Endothelial cell of umbilical vein (primary cell): Measurements from ENCODE around the gene MYH15. TPM values are rescaled to one million over a fixed set of nuclear protein-coding genes. Genes with fewer than 3 reads are reported as not detected.

Source experiments
- BruUV-seq: library from RNA; stranded (reverse); fragments of 400-500 nt; replicated peaks from 2 replicates; lab custom pipeline; 2021; lab: Mats Ljungman, UMichigan
- CTCF ChIA-PET: fragments of 300-600, 350-600 bp; sonication (Branson Sonifier 250); formaldehyde crosslinking; loops from one replicate; lab custom pipeline; 2021; ENCODE audit warnings: antibody characterized with exemption, inconsistent platforms; lab: Charles Lee
- POLR2A ChIA-PET: fragments of 300-600, 350-600 bp; sonication (Branson Sonifier 250); formaldehyde crosslinking; loops from one replicate; lab custom pipeline; 2021; ENCODE audit warnings: antibody characterized with exemption, inconsistent platforms; lab: Charles Lee
- DNase-seq: peaks from one replicate; pipeline ENCODE4 v3.0.0-alpha.2; 2011; ENCODE audit warnings: low read depth, low spot score
- FAIRE-seq: peaks from 2 replicates; lab custom pipeline; 2011; peaks lifted over from hg19 to GRCh38; lab: Jason Lieb, UNC
- H2AFZ ChIP-seq: 2 replicates; pipeline ENCODE4 v1.6.0; 2012; ENCODE audit warnings: low read depth, low read length, control low read depth, inconsistent platforms
- H3K27ac ChIP-seq: 2 replicates; pipeline ENCODE4 v1.5.1; 2011; ENCODE audit warnings: low read depth, mild to moderate bottlenecking, control low read depth, low read length, moderate library complexity; ENCODE audit not compliant: insufficient read depth
- H3K27me3 ChIP-seq, 2 experiments: 2 replicates each; pipeline versions ENCODE4 v1.6.0 to v1.6.1; 2011; ENCODE audit warnings: low read length in 2 of 2, mixed read lengths in 1 of 2; ENCODE audit not compliant: control insufficient read depth in 2 of 2, insufficient read depth in 2 of 2
- H3K36me3 ChIP-seq, 2 experiments: 2 replicates in 1 of 2; 3 replicates in 1 of 2; pipeline ENCODE4 v1.5.1; 2011; ENCODE audit warnings: low read length in 2 of 2, mild to moderate bottlenecking in 1 of 2, moderate library complexity in 1 of 2; ENCODE audit not compliant: control insufficient read depth in 2 of 2, insufficient read depth in 2 of 2; ENCODE audit errors: extremely low read depth in 1 of 2
- H3K4me1 ChIP-seq: 3 replicates; pipeline ENCODE4 v1.5.1; 2011; ENCODE audit warnings: mild to moderate bottlenecking, low read length; ENCODE audit not compliant: control insufficient read depth, insufficient read depth; ENCODE audit errors: extremely low read depth
- H3K4me2 ChIP-seq: 2 replicates; pipeline ENCODE4 v1.6.1; 2011; ENCODE audit warnings: low read length, control low read depth, mixed read lengths; ENCODE audit not compliant: insufficient read depth
- H3K4me3 ChIP-seq, 3 experiments: fragments of 200-600 bp in 1 of 3; sonication (generic), shearing (Covaris generic) in 1 of 3; replicated peaks in 1 of 3; 2 replicates each; pipeline ENCODE4 v1.5.1; 2011 to 2016; ENCODE audit warnings: control low read depth in 3 of 3, low read length in 3 of 3, mild to moderate bottlenecking in 2 of 3, inconsistent platforms in 1 of 3, low read depth in 1 of 3, moderate library complexity in 1 of 3; ENCODE audit not compliant: insufficient read depth in 1 of 3
- H3K79me2 ChIP-seq: 2 replicates; pipeline ENCODE4 v1.6.0; 2012; ENCODE audit warnings: low read length, inconsistent platforms; ENCODE audit not compliant: control insufficient read depth, insufficient read depth
- H3K9ac ChIP-seq: replicated peaks from 2 replicates; pipeline ENCODE3; 2011; ENCODE audit warnings: low read length, control low read depth; ENCODE audit not compliant: insufficient read depth; ENCODE audit errors: extremely low read depth
- H3K9me1 ChIP-seq: replicated peaks from 3 replicates; pipeline ENCODE4 v1.6.0; 2011; ENCODE audit warnings: mild to moderate bottlenecking, low read length; ENCODE audit not compliant: control insufficient read depth, insufficient read depth; ENCODE audit errors: extremely low read depth
- H3K9me3 ChIP-seq: replicated peaks from 2 replicates; pipeline ENCODE4 v1.5.1; 2012; ENCODE audit warnings: low read length, inconsistent platforms; ENCODE audit not compliant: control insufficient read depth, insufficient read depth
- H4K20me1 ChIP-seq: replicated peaks from 2 replicates; pipeline ENCODE3; 2011; ENCODE audit warnings: mild to moderate bottlenecking, low read length; ENCODE audit not compliant: control insufficient read depth, insufficient read depth; ENCODE audit errors: extremely low read depth
- EZH2 ChIP-seq: IDR thresholded peaks from 2 replicates; pipeline ENCODE4 v1.6.1; 2012; ENCODE audit warnings: borderline replicate concordance, low read depth, mild to moderate bottlenecking, moderate library complexity, low read length, inconsistent platforms; ENCODE audit not compliant: severe bottlenecking
- FOS ChIP-seq: IDR thresholded peaks from 2 replicates; pipeline ENCODE4 v1.6.1; 2011; ENCODE audit warnings: mild to moderate bottlenecking, low read length, moderate library complexity, borderline replicate concordance; ENCODE audit not compliant: insufficient read depth
- GATA2 ChIP-seq: IDR thresholded peaks from 2 replicates; pipeline ENCODE4 v1.7.0; 2011; ENCODE audit warnings: low read depth, mild to moderate bottlenecking, moderate library complexity, mixed read lengths, low read length; ENCODE audit not compliant: insufficient read length, insufficient read depth
- JUN ChIP-seq: IDR thresholded peaks from 2 replicates; pipeline ENCODE4 v1.6.1; 2011; ENCODE audit warnings: borderline replicate concordance, low read depth; ENCODE audit not compliant: insufficient read length, insufficient read depth
- MYC ChIP-seq: IDR thresholded peaks from one replicate; pipeline ENCODE4 v1.6.1; 2011; ENCODE audit warnings: mild to moderate bottlenecking, low read depth, low read length
- POLR2A ChIP-seq: IDR thresholded peaks from 2 replicates; pipeline ENCODE4 v1.6.1; 2012; ENCODE audit warnings: low read depth, mild to moderate bottlenecking, control low read depth, low read length
- POLR2AphosphoS5 ChIP-seq: IDR thresholded peaks from 2 replicates; pipeline ENCODE4 v1.6.1; 2012; ENCODE audit warnings: low read depth, mild to moderate bottlenecking, control low read depth, low read length, moderate library complexity; ENCODE audit not compliant: insufficient read depth
- dilution Hi-C: fragments of 300-500 bp; cut with MboI; formaldehyde crosslinking; loops from one replicate; pipeline ENCODE4 v1.15.0; 2019; ENCODE audit warnings: low sequenced_read_pairs; ENCODE audit not compliant: extremely low pct_ligation_motif_present
- intact Hi-C: fragments of 100-400 bp; cut with micrococcal nuclease; formaldehyde crosslinking; loops from one replicate; pipeline ENCODE4 v1.10.0; 2022
- polyA plus RNA-seq, 4 experiments: library from polyadenylated mRNA; depleted of rRNA in 3 of 4; stranded (reverse) in 3 of 4; unstranded in 1 of 4; fragments of >200 nt; gene quantifications; 2 replicates each; pipeline versions ENCODE4 v1.2.1 to v1.2.3, GENCODE V29; 2011 to 2012; ENCODE audit warnings: missing spikeins in 1 of 4
- total RNA-seq: library from RNA; stranded (reverse); gene quantifications from 2 replicates; pipeline ENCODE4 v1.2.3, GENCODE V29; 2021
- TF ChIP-seq, protein P1 (sequence below), 2 donors: IDR thresholded peaks; 1 replicate in 1 of 2; 2 replicates in 1 of 2; pipeline ENCODE4 v1.5.1; 2011; ENCODE audit warnings: low read length in 2 of 2, mild to moderate bottlenecking in 2 of 2, moderate library complexity in 2 of 2, control low read depth in 1 of 2, inconsistent platforms in 1 of 2, low read depth in 1 of 2; ENCODE audit not compliant: insufficient read depth in 1 of 2; ENCODE audit errors: extremely low read depth in 1 of 2
- TF ChIP-seq, protein P2 (sequence below): IDR thresholded peaks from 2 replicates; pipeline ENCODE4 v1.6.1; 2011; ENCODE audit not compliant: insufficient read depth, insufficient read length

Gene MYH15
- total and polyA plus RNA-seq, 2 donors (not counting 3 experiments of a cell fraction or from before 2014, with no cell fraction given): 0.27 TPM; not detected in 1

DNA sequence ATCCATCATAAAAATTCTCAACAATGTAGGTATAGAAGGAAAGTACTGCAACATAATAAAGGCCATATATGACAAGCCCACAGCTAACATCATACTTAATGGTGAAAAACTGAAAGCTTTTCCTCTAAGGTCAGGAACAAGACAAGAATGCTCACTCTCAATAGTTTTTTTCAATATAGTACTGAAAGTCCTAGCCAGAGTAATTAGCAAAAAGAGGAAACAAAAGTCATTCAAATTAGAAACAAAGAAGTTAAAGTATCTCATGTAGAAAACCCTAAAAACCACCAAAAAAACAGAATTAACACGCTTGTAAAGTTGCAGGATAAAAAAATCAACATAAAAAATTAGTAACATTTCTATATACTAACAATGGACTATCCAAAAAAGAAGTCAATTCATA, 61.8 kb downstream of the MYH15 start:
- POLR2A ChIA-PET: no interaction called here
- Histone ChIP-seq H3K79me2 (no peaks in the 10 kb centered on the region), H3K9me3 (no peaks in the 10 kb centered on the region), H3K9me1 (no peaks in the 10 kb centered on the region), H3K9ac (no peak overlapping the region), H2AFZ (no peak overlapping the region), H3K4me3 (no peak overlapping the region), H3K27me3 (no peaks in the 10 kb centered on the region), H3K4me2 (no peak overlapping the region), H4K20me1 (no peaks in the 10 kb centered on the region), H3K27ac (no peak overlapping the region), H3K36me3 (no peaks in the 10 kb centered on the region), H3K4me1 (no peaks in the 10 kb centered on the region)
- FAIRE-seq (no peak), DNase-seq (no peak)
- no TSS peak for BruUV-seq
- CTCF ChIA-PET: no interaction called here
- dilution Hi-C loops: no loop called here
- intact Hi-C loops: no loop called here
- no peak for TF ChIP-seq EZH2
- no peak for TF ChIP-seq JUN
- TF ChIP-seq, protein P1, sequence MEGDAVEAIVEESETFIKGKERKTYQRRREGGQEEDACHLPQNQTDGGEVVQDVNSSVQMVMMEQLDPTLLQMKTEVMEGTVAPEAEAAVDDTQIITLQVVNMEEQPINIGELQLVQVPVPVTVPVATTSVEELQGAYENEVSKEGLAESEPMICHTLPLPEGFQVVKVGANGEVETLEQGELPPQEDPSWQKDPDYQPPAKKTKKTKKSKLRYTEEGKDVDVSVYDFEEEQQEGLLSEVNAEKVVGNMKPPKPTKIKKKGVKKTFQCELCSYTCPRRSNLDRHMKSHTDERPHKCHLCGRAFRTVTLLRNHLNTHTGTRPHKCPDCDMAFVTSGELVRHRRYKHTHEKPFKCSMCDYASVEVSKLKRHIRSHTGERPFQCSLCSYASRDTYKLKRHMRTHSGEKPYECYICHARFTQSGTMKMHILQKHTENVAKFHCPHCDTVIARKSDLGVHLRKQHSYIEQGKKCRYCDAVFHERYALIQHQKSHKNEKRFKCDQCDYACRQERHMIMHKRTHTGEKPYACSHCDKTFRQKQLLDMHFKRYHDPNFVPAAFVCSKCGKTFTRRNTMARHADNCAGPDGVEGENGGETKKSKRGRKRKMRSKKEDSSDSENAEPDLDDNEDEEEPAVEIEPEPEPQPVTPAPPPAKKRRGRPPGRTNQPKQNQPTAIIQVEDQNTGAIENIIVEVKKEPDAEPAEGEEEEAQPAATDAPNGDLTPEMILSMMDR (IDR thresholded peaks at IDR 0.05; ENCODE audit: extremely low read depth in 1 of 2, insufficient read depth in 1 of 2, low read depth in 1 of 2, low read length in 2 of 2): no peak
- TF ChIP-seq FOS: no peak
- TF ChIP-seq, protein P2, sequence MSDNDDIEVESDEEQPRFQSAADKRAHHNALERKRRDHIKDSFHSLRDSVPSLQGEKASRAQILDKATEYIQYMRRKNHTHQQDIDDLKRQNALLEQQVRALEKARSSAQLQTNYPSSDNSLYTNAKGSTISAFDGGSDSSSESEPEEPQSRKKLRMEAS: no peak
- no peak for TF ChIP-seq GATA2
- no peak for TF ChIP-seq POLR2A
- no peak for TF ChIP-seq POLR2AphosphoS5
- TF ChIP-seq MYC: no peak
